GM15510 (cell line): Measurements from ENCODE around the gene FIBCD1.

Source experiments
- POLR2A ChIP-seq: IDR thresholded peaks from 3 replicates; pipeline ENCODE4 v1.6.1; 2011; ENCODE audit warnings: borderline replicate concordance; ENCODE audit not compliant: insufficient read length; ENCODE audit errors: extremely low read depth

Gene FIBCD1

GRCh38 chr9:130918826-130919558, 20.1 kb downstream of the FIBCD1 start:
- TF ChIP-seq POLR2A, result no peak

GRCh38 chr9:130918101-130918825, 20.8 kb downstream of the FIBCD1 start:
- TF ChIP-seq POLR2A, result no peak

- TF ChIP-seq POLR2A, result no peak
Measured at GRCh38 chr9:130917168-130917960, 21.7 kb downstream of the FIBCD1 start.

GRCh38 chr9:130915096-130915447, 24.0 kb downstream of the FIBCD1 start:
- TF ChIP-seq POLR2A, result no peak

- no peak for TF ChIP-seq POLR2A
Measured at GRCh38 chr9:130914417-130915095, 24.5 kb downstream of the FIBCD1 start.

- TF ChIP-seq POLR2A, result no peak
Measured at GRCh38 chr9:130913599-130914416, 25.2 kb downstream of the FIBCD1 start.

- TF ChIP-seq POLR2A, result no peak
Measured at GRCh38 chr9:130912932-130913598, 26.0 kb downstream of the FIBCD1 start.

GRCh38 chr9:130911254-130912049, 27.6 kb downstream of the FIBCD1 start:
- no peak for TF ChIP-seq POLR2A

- TF ChIP-seq POLR2A, result no peak
Measured at GRCh38 chr9:130908878-130909355, 30.1 kb downstream of the FIBCD1 start.

GRCh38 chr9:130908146-130908877, 30.7 kb downstream of the FIBCD1 start:
- no peak for TF ChIP-seq POLR2A

GRCh38 chr9:130906735-130907416, 32.2 kb downstream of the FIBCD1 start:
- TF ChIP-seq POLR2A, result no peak
